Heart left ventricle (tissue), 16 donors: ENCODE data around the gene MDM4. TPM values are rescaled to one million over a fixed set of nuclear protein-coding genes. Genes with fewer than 3 reads are reported as not detected.

Source experiments
- ATAC-seq, 4 donors: fragments of 200-7000 bp; cut with Tn5 transposase; one replicate each; pipeline ENCODE4 v1.9.1; 2020 to 2022; ENCODE audit warnings: moderate library complexity in 4 of 4, mild to moderate bottlenecking in 3 of 4, moderate number of reproducible peaks in 1 of 4
- DNase-seq, 5 donors: peaks; one replicate each; pipeline ENCODE4 v3.0.0-alpha.2; 2020
- H3K27ac ChIP-seq, 12 donors: fragments of 200-600 bp; sonication (generic) in 4 of 12; one replicate each; pipeline versions ENCODE4 v1.5.0 to v1.8.0; 2016 to 2022; ENCODE audit warnings: mild to moderate bottlenecking in 2 of 12
- H3K27me3 ChIP-seq, 9 donors: fragments of 200-600 bp; sonication (generic) in 2 of 9; one replicate each; pipeline versions ENCODE4 v1.5.1 to v1.8.0; 2016 to 2022; ENCODE audit warnings: mild to moderate bottlenecking in 3 of 9
- H3K36me3 ChIP-seq, 9 donors: fragments of 200-600 bp; sonication (generic) in 2 of 9; one replicate each; pipeline versions ENCODE4 v1.5.0 to v1.8.0; 2018 to 2022; ENCODE audit warnings: mild to moderate bottlenecking in 2 of 9
- H3K4me1 ChIP-seq, 12 donors: fragments of 200-600 bp; sonication (generic) in 4 of 12; one replicate each; pipeline versions ENCODE4 v1.5.0 to v1.8.0; 2016 to 2022; ENCODE audit warnings: mild to moderate bottlenecking in 3 of 12
- H3K4me3 ChIP-seq, 12 donors: fragments of 200-600 bp; sonication (generic) in 4 of 12; one replicate each; pipeline versions ENCODE4 v1.5.0 to v1.8.0; 2017 to 2022; ENCODE audit warnings: mild to moderate bottlenecking in 9 of 12, moderate library complexity in 4 of 12
- H3K9me3 ChIP-seq, 12 donors: fragments of 200-600 bp; sonication (generic) in 4 of 12; one replicate each; pipeline versions ENCODE4 v1.5.0 to v1.8.0; 2016 to 2022; ENCODE audit warnings: mild to moderate bottlenecking in 1 of 12
- POLR2A ChIP-seq, 2 donors: fragments of 450-650 bp; IDR thresholded peaks; one replicate each; pipeline ENCODE4 v1.6.1; 2017; ENCODE audit warnings: antibody characterized with exemption in 2 of 2, mild to moderate bottlenecking in 2 of 2, moderate library complexity in 2 of 2
- WGBS, 4 donors: extraction: QIAGEN DNeasy Blood & Tissue Kit in 2 of 4; methylation state at CpG; one replicate each; pipeline versions ENCODE4 v1.1.5 to v1.1.7; 2013 to 2018; 5-methylcytosine and 5-hydroxymethylcytosine counted together
- intact Hi-C, 10 donors: fragments of 100-400 bp; cut with DNase I; formaldehyde crosslinking; loops; one replicate each; pipeline versions ENCODE4 v1.11.1 to v1.14.2; 2022
- polyA plus RNA-seq, 2 donors: library from polyadenylated mRNA; stranded (reverse); fragments of 200-250 nt; gene quantifications; one replicate each; pipeline ENCODE4 v1.2.3, GENCODE V29; 2013
- total RNA-seq, 9 donors: library from RNA; depleted of rRNA in 2 of 9; stranded (reverse); fragments of >200 nt in 2 of 9; fragmentation: NEBNext Ultra II Directional in 3 of 9; extraction: Animal tissue kit (Norgen Biotek cat#: 25700) in 3 of 9; gene quantifications; one replicate each; pipeline versions ENCODE4 v1.1.0 to v1.2.4, GENCODE V29; 2016 to 2023
- TF ChIP-seq, protein P1 (sequence below), 12 donors: fragments of 200-600 bp; sonication (generic) in 4 of 12; IDR thresholded peaks; one replicate each; pipeline versions ENCODE4 v1.5.0 to v1.8.0; 2018 to 2022; ENCODE audit warnings: antibody characterized with exemption in 12 of 12, mild to moderate bottlenecking in 5 of 12
- donor health status: ischemic (EF 13 %, LVEDD 7.1; RV severe dilation, severe dysfunction).
- donor health status: healthy with polysubstance abuse.
- donor health status: DM: no; HTN: yes; CAD: no.
- donor health status: DM: no; HTN: no; CAD: no.
- donor health status: ischemic (EF 25% LVEDD 6.9; RV normal size, moderate dysfunction).
- donor health status: ischemic (EF 25% LVEDD 5.7; RV mildly dilated, moderate dysfunction).
- donor health status: healthy.
- donor health status: DM: yes; HTN: yes; CAD: no.
- donor health status: ischemic (EF 35%, LVEDD 5.7; RV mildly dilated, moderate dysfunction).
- donor health status: nonischemic (EF 11% LVEDD 7.7; RV severe dilation, severe dysfunction).
- donor health status: DM: yes; HTN: yes; CAD: no.
- donor health status: PGD.
- donor health status: ischemic (EF 29% LVEDD 5.4; RV normal size, mild dysfunction).
- donor health status: nonischemic (EF 23%, LVEDD 6.1; RV moderate dilation, normal function).

MDM4 gene
- total and polyA plus RNA-seq, 11 donors: 5.7 to 48.7 (median 31.6) TPM

DNA sequence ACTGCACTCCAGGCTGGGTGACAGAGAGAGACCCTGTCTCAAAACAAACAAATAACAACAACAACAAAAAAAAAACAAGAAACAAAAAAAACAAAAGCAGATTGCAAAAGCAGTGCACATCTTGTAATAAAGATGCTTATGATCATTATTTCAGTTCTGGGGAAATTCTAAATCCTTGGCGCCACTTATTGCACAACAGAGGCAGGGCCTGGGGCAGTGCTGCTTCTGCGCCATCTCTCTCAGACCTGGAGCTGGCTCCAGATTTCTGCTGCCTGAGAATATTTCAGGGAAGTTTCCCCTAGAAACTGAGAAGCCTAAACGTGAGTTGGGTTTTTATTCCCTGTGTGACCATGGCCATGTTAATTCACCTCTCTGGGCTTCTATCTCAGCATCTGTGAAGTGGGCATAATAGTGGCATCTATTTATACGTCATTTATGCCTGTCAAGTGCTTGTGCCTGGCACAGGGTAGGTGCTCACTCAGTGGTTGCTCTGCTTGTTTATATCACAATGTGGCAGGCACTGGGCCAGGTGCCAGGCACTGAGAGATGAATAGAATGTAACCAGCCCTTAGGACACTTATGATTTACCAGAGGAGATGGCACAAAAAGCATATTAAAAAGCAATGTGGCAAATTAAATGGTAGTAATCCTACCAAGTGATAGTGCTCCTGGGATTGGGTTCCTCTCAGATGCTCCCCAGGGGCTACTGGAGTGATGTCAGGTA lies 67.9 kb downstream of the MDM4 start:
- no peaks in the 10 kb centered on the region for H3K9me3 ChIP-seq
- H3K27me3 ChIP-seq: no peaks in the 10 kb centered on the region
- intact Hi-C loops: no loop called here
- ATAC-seq (peak; percentile 78 to 94 (median 92)), DNase-seq (peak; percentile 56 to 89 (median 79))
- 76 to 82% (median 78%) methylated on average over 4 of the region's 4 CpGs for WGBS, 4 donors
- no peak overlapping the region for H3K27ac ChIP-seq
- no peak overlapping the region for H3K4me3 ChIP-seq
- H3K4me1 ChIP-seq: peaks cover 0 to 17% (median 0%) of the 10 kb centered on the region in 12 donors
- no peak for TF ChIP-seq POLR2A (IDR thresholded peaks at IDR 0.05)
- TF ChIP-seq, protein P1, sequence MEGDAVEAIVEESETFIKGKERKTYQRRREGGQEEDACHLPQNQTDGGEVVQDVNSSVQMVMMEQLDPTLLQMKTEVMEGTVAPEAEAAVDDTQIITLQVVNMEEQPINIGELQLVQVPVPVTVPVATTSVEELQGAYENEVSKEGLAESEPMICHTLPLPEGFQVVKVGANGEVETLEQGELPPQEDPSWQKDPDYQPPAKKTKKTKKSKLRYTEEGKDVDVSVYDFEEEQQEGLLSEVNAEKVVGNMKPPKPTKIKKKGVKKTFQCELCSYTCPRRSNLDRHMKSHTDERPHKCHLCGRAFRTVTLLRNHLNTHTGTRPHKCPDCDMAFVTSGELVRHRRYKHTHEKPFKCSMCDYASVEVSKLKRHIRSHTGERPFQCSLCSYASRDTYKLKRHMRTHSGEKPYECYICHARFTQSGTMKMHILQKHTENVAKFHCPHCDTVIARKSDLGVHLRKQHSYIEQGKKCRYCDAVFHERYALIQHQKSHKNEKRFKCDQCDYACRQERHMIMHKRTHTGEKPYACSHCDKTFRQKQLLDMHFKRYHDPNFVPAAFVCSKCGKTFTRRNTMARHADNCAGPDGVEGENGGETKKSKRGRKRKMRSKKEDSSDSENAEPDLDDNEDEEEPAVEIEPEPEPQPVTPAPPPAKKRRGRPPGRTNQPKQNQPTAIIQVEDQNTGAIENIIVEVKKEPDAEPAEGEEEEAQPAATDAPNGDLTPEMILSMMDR (IDR thresholded peaks at IDR 0.05): no peak
- no peaks in the 10 kb centered on the region for H3K36me3 ChIP-seq

DNA sequence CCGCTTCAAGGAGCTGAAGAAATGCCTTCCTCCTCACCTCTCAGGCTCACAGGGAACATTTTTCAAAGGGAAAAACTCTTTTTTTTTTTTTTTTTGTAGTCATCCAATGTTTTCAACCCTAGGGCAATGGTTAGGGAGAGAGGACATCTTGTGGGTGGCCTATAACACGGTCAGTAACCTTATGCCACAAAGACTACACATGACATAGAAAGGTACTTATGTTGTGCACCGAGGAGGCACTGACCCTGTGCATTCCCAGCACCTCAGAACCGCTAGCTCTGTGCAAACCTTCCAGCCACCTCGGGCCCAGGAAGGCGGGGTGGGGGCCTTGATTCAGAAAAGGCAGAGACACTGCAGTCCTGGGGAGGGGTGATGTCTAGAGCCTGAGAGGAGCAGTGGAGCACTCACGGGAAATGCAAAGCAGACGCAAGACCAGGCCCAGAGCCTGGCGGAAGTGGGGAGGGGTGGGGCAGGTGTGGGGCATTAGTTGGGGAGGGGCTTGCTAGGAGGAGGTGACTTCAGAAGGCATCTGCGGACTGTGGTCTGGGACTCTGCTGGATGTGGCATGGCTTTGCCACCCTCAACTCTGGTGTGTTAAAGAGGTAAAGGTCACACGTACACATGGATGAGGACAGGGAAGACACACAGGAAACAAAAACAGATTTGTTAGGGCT lies 68.6 kb downstream of the MDM4 start:
- no peak for TF ChIP-seq POLR2A (IDR thresholded peaks at IDR 0.05)
- TF ChIP-seq, protein P1 (IDR thresholded peaks at IDR 0.05): no peak
- ATAC-seq (peak in 1 of 4 donors; percentile 25), DNase-seq (no peak)
- H3K36me3 ChIP-seq: no peaks in the 10 kb centered on the region
- no peaks in the 10 kb centered on the region for H3K9me3 ChIP-seq
- H3K4me3 ChIP-seq: no peak overlapping the region
- WGBS, 4 donors: 77 to 85% (median 81%) methylated on average over 11 of the region's 11 CpGs
- H3K27ac ChIP-seq: no peak overlapping the region
- H3K4me1 ChIP-seq: peaks cover 0 to 10% (median 0%) of the 10 kb centered on the region in 12 donors
- H3K27me3 ChIP-seq: no peaks in the 10 kb centered on the region
- intact Hi-C loops: no loop called here

DNA sequence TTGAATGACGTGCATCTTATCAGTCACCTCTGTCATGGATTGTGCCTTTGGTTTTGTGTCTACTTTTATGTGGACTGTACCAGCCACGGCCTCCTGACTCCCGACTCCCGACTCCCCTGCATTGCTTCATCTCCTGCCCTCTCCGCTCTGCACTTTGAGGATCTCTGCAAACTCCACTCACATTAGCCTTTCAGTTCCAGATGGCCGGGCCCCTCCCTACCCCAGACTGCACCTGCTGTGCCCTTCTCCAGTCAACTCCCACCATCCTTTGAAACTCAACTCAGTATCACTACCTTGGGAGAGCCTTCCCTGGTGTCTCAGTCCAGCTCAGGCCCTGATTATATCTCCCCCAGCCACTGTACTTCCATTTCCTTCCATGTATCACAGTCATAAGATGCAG lies 71.4 kb downstream of the MDM4 start:
- no peak overlapping the region for H3K4me3 ChIP-seq
- no peak overlapping the region for H3K27ac ChIP-seq
- WGBS, 4 donors: 74 to 88% (median 81%) methylated on average over 5 to 6 of the region's 6 CpGs
- DNase-seq (no peak), ATAC-seq (no peak)
- TF ChIP-seq, protein P1 (IDR thresholded peaks at IDR 0.05): no peak
- TF ChIP-seq POLR2A (IDR thresholded peaks at IDR 0.05): no peak
- no peaks in the 10 kb centered on the region for H3K4me1 ChIP-seq
- H3K36me3 ChIP-seq: no peaks in the 10 kb centered on the region
- H3K27me3 ChIP-seq: no peaks in the 10 kb centered on the region
- intact Hi-C loops: no loop called here
- H3K9me3 ChIP-seq: no peaks in the 10 kb centered on the region

DNA sequence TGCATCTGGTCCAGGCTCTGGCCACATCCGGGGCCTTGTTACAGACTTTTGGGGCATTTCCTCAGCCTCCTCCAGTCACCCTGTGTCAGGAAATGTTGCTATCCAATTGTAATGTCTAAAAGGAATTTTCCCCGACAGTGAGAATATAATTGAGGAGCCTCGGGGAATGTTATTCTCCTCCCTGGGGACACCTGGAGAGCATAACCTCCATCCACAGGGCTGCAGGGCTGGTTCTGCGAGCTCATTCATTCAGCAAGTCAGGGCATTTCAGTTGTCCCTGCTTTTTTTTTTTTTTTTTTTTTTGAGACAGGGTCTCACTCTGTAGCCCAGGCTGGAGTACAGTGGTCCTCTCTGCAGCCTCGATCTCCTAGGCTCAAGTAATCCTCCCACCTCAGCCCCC lies 72.6 kb downstream of the MDM4 start:
- ATAC-seq (no peak), DNase-seq (no peak)
- no peak for TF ChIP-seq POLR2A (IDR thresholded peaks at IDR 0.05)
- TF ChIP-seq, protein P1 (IDR thresholded peaks at IDR 0.05): no peak
- Histone ChIP-seq H3K27me3 (no peaks in the 10 kb centered on the region), H3K4me3 (no peak overlapping the region), H3K27ac (no peak overlapping the region), H3K36me3 (no peaks in the 10 kb centered on the region), H3K9me3 (no peaks in the 10 kb centered on the region), H3K4me1 (no peaks in the 10 kb centered on the region)
- intact Hi-C loops: no loop called here
- 72 to 77% (median 74%) methylated on average over 5 of the region's 5 CpGs for WGBS, 4 donors
